Sigmoid colon (tissue), 4 donors: ENCODE data around the gene PALM3.

Experiments used
- CTCF ChIP-seq, 4 experiments: fragments of 450-650 bp in 3 of 4; fragments of 200-600 bp in 1 of 4; IDR thresholded peaks; one replicate each; pipeline ENCODE4 v1.5.1; 2016 to 2019; ENCODE audit warnings: antibody characterized with exemption in 4 of 4, mild to moderate bottlenecking in 3 of 4, moderate library complexity in 2 of 4
- EP300 ChIP-seq, 4 donors: sonication (generic); formaldehyde crosslinking; IDR thresholded peaks; one replicate each; pipeline ENCODE4 v1.6.1; 2017; ENCODE audit warnings: antibody characterized with exemption in 4 of 4
- POLR2A ChIP-seq, 2 donors: fragments of 450-650 bp; IDR thresholded peaks; one replicate each; pipeline ENCODE4 v1.6.1; 2016; ENCODE audit warnings: antibody characterized with exemption in 2 of 2, mild to moderate bottlenecking in 2 of 2, moderate library complexity in 2 of 2
- POLR2AphosphoS5 ChIP-seq, 4 donors: sonication (generic); formaldehyde crosslinking; IDR thresholded peaks; one replicate each; pipeline ENCODE4 v1.6.1; 2017; ENCODE audit warnings: antibody characterized with exemption in 4 of 4

- TF ChIP-seq POLR2A (IDR thresholded peaks at IDR 0.05) = no peak
- no peak for TF ChIP-seq POLR2AphosphoS5 (IDR thresholded peaks at IDR 0.05)
- no peak for TF ChIP-seq CTCF (IDR thresholded peaks at IDR 0.05)
- no peak for TF ChIP-seq EP300 (IDR thresholded peaks at IDR 0.05)
Measured at GRCh38 chr19:14053500-14053899, 8.4 kb downstream of the PALM3 start.
